Embryonic facial prominence (tissue), 1 donor: Measurements from ENCODE around the gene SAPCD2.
"Not testable (repeated sequence)": the region's sequence is repeated elsewhere in the genome, so short reads cannot be mapped to it uniquely, and the experiment has no call there.

Experiments used
- DNase-seq: peaks from one replicate; pipeline ENCODE4 v3.0.0-alpha.2; 2016; ENCODE audit errors: extremely low spot score

Gene SAPCD2

GRCh38 chr9:137064880-137065164 lies 5.5 kb downstream of the SAPCD2 start:
- DNase-seq = no peak

- DNase-seq = no peak
These were observed 6.1 kb downstream of the SAPCD2 start for GRCh38 chr9:137064027-137064879.

- no peak for DNase-seq
These were observed 6.9 kb downstream of the SAPCD2 start for GRCh38 chr9:137063311-137064026.

GRCh38 chr9:137062798-137063197 lies 7.6 kb downstream of the SAPCD2 start:
- not testable (repeated sequence) for DNase-seq

GRCh38 chr9:137062384-137062783 lies 8.0 kb downstream of the SAPCD2 start:
- DNase-seq = no peak

- DNase-seq = no peak
These were observed 11.7 kb downstream of the SAPCD2 start for GRCh38 chr9:137058521-137059234.

- DNase-seq = no peak
These were observed 12.8 kb downstream of the SAPCD2 start for GRCh38 chr9:137057545-137057944.

- DNase-seq = no peak
These were observed 13.5 kb downstream of the SAPCD2 start for GRCh38 chr9:137056739-137057415.

GRCh38 chr9:137055385-137056364 lies 14.7 kb downstream of the SAPCD2 start:
- DNase-seq = peak; percentile 64

GRCh38 chr9:137054932-137055384 lies 15.4 kb downstream of the SAPCD2 start:
- no peak for DNase-seq

- DNase-seq = no peak
These were observed 16.1 kb downstream of the SAPCD2 start, which contains the start of gene ENTPD2 for GRCh38 chr9:137053944-137054931. Gene ENTPD2, minus strand, starts transcription at chr9:137054061. Its CDS starts 64 bp downstream, at chr9:137053997.

- DNase-seq = no peak
These were observed 17.1 kb downstream of the SAPCD2 start for GRCh38 chr9:137052998-137053943.

GRCh38 chr9:137052293-137052692 lies 18.1 kb downstream of the SAPCD2 start:
- DNase-seq = no peak

- DNase-seq = no peak
These were observed 19.1 kb downstream of the SAPCD2 start for GRCh38 chr9:137051145-137051724.

- DNase-seq = no peak
These were observed 19.8 kb downstream of the SAPCD2 start for GRCh38 chr9:137050570-137050969.

- DNase-seq = no peak
These were observed 20.6 kb downstream of the SAPCD2 start for GRCh38 chr9:137049544-137050449.
